BLaER1 (cell line): ENCODE data around the gene TRMT1L.
A peak's percentile ranks its signal among the peaks of the same experiment; 100 is the strongest.

Source experiments
- H3K27ac ChIP-seq: shearing (Covaris generic); formaldehyde crosslinking; 2 replicates; pipeline ENCODE4 v1.8.1; 2022
- H3K27me3 ChIP-seq: shearing (Covaris generic); formaldehyde crosslinking; 2 replicates; pipeline ENCODE4 v1.8.1; 2022
- H3K36me3 ChIP-seq: shearing (Covaris generic); formaldehyde crosslinking; 2 replicates; pipeline ENCODE4 v1.8.1; 2022
- H3K4me1 ChIP-seq: shearing (Covaris generic); formaldehyde crosslinking; 2 replicates; pipeline ENCODE4 v1.8.1; 2022
- H3K4me2 ChIP-seq: shearing (Covaris generic); formaldehyde crosslinking; 2 replicates; pipeline ENCODE4 v1.8.1; 2022
- H3K4me3 ChIP-seq: shearing (Covaris generic); formaldehyde crosslinking; 2 replicates; pipeline ENCODE4 v1.8.1; 2022
- H3K9ac ChIP-seq: shearing (Covaris generic); formaldehyde crosslinking; 2 replicates; pipeline ENCODE4 v1.8.1; 2022
- H3K9me3 ChIP-seq: shearing (Covaris generic); formaldehyde crosslinking; 2 replicates; pipeline ENCODE4 v1.8.1; 2022
- H4K20me1 ChIP-seq: shearing (Covaris generic); formaldehyde crosslinking; 2 replicates; pipeline ENCODE4 v1.8.1; 2022
- Cebpa-rat ChIP-seq: shearing (Covaris generic); IDR thresholded peaks from 2 replicates; pipeline ENCODE4 v1.8.1; 2022

Gene TRMT1L

DNA sequence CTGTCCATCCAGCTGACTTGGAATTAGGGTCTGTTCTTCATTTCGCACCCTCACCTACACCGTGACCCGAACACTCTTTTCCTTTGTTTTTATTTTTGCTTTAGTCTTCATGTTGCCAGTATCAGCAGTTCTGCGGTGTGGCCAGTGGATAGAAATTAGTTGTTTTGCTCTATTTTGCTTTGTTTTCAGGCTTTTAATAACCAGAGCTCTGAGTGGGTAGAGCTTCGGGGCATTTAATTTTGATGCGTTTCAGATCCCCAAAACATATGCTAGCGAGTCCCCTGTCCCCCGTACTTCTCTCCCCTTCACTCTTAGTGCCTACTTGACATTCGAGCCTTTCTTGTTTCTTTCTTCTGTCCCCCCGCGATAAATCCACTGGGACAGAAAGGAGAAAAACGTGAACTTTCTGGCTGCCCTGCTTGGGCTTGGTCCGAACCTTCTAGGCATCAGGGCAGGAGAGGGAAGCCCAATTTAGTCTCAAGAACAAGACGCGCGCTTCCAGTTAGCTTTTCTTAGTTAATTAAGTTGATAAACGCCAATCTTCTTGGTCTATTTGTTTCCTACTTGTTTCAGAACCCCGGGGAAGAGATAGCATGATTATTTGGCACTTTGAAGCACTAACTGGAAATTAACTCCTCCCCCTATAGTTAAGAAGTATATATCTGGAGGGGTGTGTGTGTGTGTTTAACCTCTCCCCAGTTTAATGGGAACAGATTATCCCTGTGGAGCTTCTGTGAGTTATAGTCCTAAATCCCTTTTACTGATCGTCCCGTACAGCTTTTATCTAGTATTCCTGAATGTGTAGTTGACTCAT lies 1.1 kb upstream of the TRMT1L start:
- Histone ChIP-seq H4K20me1 (no peaks in the 10 kb centered on the region), H3K4me2 (peak overlapping the region; percentile 96), H3K4me1 (peaks cover 21% of the 10 kb centered on the region), H3K27ac (peak overlapping the region; percentile 49; the same call in 1 of the 2 replicates), H3K4me3 (peak overlapping the region; percentile 85), H3K9ac (peak overlapping the region; percentile 93), H3K27me3 (no peaks in the 10 kb centered on the region), H3K36me3 (no peaks in the 10 kb centered on the region), H3K9me3 (no peaks in the 10 kb centered on the region)
- no peak for TF ChIP-seq Cebpa-rat

DNA sequence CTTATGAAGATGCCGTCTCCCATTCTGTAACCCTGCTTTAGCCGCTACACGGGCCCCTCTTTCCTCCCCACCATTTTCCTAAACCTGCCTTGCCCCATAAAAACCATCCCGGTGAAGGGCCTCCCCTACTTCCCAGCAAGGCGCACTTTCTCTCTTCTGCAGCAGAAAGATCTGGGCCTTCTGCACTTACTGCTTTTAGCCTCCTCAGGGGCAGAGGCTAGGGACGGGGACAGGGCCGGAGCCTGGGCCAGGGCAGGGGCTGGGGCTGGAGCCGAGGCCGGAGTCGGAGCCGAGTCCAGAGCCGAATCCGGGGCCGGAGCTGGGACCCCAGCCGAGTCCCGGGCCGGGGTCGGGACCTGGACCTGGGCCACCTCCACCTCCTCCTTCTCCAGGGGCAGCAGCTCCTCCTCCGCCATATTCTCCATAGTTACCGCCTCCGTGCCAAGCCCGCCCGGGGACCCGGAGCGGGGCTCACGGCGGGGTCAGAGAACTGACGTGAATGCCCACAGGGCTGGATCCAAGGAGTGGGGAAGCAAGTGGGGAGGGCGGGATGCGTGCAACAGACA lies 382 bp downstream of the TRMT1L start:
- no peaks in the 10 kb centered on the region for H3K27me3 ChIP-seq
- peaks cover 21% of the 10 kb centered on the region for H3K4me1 ChIP-seq
- no peaks in the 10 kb centered on the region for H3K9me3 ChIP-seq
- H3K4me3 ChIP-seq: peak overlapping the region; percentile 85
- TF ChIP-seq Cebpa-rat: no peak
- peak overlapping the region; percentile 91 for H3K27ac ChIP-seq
- H3K4me2 ChIP-seq: peak overlapping the region; percentile 81
- H4K20me1 ChIP-seq: no peaks in the 10 kb centered on the region
- H3K9ac ChIP-seq: peak overlapping the region; percentile 93
- H3K36me3 ChIP-seq: no peaks in the 10 kb centered on the region; the same call in 1 of the 2 replicates

DNA sequence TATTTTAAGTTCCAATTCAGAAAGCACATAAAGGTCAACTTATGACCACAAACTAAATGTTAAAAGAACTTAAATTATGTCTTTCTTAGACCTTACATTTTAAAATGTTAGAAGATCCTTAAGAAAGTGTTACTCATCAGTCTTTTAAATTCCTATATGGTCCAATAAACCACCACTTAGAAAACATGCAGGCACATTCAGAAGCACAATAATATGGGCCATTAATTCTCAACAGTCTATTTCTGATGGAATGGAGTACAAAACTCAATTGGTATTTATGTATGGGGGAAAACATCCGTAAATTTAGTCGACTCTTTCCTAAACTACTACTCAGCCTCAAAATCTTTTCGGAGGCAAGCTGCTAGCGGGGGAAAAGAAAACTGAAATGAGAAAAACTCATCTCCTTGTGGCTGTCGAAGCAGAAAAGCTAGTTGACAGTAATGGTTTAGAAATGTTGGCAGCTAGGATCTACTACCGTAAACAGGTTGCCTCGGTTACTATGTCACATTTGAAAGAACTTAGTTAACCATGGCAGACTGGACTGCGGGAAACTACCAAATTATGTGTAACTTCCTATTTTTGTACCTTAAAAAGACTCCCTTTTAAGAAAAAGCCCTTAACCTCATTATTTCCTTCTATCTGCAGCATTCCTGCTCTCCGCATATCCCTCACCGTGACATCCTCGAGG lies 1.0 kb downstream of the TRMT1L start:
- Histone ChIP-seq H4K20me1 (no peaks in the 10 kb centered on the region), H3K9me3 (no peaks in the 10 kb centered on the region), H3K4me2 (peak overlapping the region; percentile 81), H3K36me3 (peaks cover 1% of the 10 kb centered on the region), H3K9ac (peak overlapping the region; percentile 93), H3K4me1 (peaks cover 21% of the 10 kb centered on the region), H3K4me3 (peak overlapping the region; percentile 85), H3K27me3 (no peaks in the 10 kb centered on the region), H3K27ac (peak overlapping the region; percentile 91)
- no peak for TF ChIP-seq Cebpa-rat

DNA sequence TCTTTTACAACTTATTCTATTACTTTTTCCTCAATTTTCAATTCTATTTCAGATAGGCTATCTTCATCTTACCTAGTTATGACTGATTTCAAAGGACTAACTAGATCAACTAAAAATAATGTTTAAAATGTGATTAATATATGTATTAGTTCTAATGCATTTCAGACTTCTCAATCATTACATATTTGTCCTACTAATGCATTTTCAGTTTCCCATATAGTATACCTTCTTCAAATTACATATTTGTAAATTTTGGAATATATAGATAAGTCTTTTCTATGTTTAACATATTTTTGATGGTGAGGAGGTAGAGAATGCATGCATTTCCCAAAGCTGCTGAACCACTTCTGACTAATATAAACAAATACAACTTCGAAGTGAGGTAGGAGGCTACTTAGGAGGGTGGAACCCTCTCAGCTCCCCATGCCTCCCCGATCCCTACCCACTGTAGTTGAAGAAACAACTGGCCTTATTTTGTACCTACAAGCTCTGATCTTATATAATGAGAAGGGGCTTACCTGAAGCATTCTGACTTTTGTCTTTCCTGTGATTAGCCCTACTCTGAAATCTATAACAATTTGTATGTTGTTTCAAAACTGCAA lies 1.7 kb downstream of the TRMT1L start:
- no peaks in the 10 kb centered on the region for H3K27me3 ChIP-seq
- H3K9me3 ChIP-seq: no peaks in the 10 kb centered on the region
- TF ChIP-seq Cebpa-rat: no peak
- H3K4me1 ChIP-seq: peaks cover 21% of the 10 kb centered on the region
- peak overlapping the region; percentile 85; the same call in 1 of the 2 replicates for H3K4me3 ChIP-seq
- peaks cover 8% of the 10 kb centered on the region for H3K36me3 ChIP-seq
- peak overlapping the region; percentile 81 for H3K4me2 ChIP-seq
- no peak overlapping the region for H3K9ac ChIP-seq
- no peak overlapping the region for H3K27ac ChIP-seq
- H4K20me1 ChIP-seq: no peaks in the 10 kb centered on the region

DNA sequence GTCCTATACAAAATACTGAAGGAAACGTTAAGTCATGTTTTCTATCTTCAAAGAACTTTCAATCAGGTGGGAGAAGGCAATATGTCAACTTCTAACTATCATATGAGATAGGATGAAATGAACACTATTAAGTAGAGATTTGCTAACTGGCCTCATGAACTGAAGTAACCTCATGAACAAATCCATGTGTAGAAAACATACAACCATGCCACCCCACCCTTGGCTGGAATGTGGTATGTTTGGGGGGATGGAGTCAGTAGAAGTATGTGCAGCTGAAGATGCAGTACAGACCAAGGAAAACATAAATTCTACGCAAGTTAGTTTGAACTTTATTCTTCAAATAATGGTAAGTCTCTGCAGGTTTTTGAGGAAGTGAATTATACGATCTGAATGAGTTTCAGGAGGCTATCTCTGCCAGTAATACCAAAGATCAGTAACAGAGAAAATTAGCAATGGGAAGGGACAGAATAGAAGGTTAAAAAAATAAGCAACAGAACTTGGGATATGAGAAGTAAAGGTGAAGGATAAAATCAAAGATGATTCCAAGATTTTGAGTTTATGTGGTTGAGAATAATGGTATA lies 4.5 kb downstream of the TRMT1L start:
- Histone ChIP-seq H3K27ac (no peak overlapping the region), H4K20me1 (no peaks in the 10 kb centered on the region), H3K9ac (no peak overlapping the region), H3K4me1 (peaks cover 13% of the 10 kb centered on the region), H3K4me2 (no peak overlapping the region), H3K9me3 (no peaks in the 10 kb centered on the region), H3K27me3 (no peaks in the 10 kb centered on the region), H3K4me3 (no peak overlapping the region), H3K36me3 (peaks cover 31% of the 10 kb centered on the region)
- TF ChIP-seq Cebpa-rat: no peak

DNA sequence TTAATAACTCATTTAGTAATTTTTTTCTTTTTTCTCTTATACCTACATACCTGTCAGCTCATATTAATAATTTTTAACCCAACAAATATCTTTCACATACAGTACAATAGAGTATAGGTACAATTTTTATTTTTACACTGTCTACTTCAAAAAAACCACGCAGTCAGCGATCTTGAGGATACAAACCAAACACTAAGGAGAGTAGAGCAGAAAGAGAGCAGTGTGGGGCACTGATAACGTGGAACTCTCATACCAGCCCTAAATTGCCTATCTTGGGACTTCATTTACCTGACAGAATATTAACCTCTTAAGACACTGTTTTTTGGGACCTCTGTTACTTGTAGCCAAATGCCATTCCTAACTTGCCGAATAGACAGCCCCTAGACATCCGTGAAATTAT lies 5.5 kb downstream of the TRMT1L start:
- no peak overlapping the region for H3K9ac ChIP-seq
- TF ChIP-seq Cebpa-rat: no peak
- H3K36me3 ChIP-seq: peaks cover 35% of the 10 kb centered on the region
- H3K4me1 ChIP-seq: peaks cover 13% of the 10 kb centered on the region
- no peaks in the 10 kb centered on the region for H4K20me1 ChIP-seq
- H3K4me3 ChIP-seq: no peak overlapping the region
- no peaks in the 10 kb centered on the region for H3K9me3 ChIP-seq
- no peak overlapping the region for H3K4me2 ChIP-seq
- no peak overlapping the region for H3K27ac ChIP-seq
- H3K27me3 ChIP-seq: no peaks in the 10 kb centered on the region

DNA sequence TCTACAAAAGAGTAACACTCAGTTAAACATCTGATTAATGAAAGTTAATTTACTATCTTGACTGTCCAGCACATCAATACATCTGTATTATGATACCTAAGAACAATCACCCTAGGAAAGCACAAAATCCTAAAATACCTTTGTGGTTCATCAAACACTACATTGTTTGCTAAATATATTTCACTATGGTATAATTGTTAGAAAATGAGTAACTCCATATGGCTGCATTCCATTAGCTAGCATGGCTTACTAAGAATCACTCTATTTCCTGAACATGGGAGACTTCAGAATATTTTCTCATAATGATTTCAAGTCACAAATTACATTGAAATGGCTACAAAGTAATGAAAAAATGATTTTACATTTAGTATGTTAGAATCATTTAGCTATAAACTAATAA lies 12.5 kb downstream of the TRMT1L start:
- H3K36me3 ChIP-seq: peaks cover 52% of the 10 kb centered on the region
- H3K4me3 ChIP-seq: no peak overlapping the region
- H3K27ac ChIP-seq: no peak overlapping the region

DNA sequence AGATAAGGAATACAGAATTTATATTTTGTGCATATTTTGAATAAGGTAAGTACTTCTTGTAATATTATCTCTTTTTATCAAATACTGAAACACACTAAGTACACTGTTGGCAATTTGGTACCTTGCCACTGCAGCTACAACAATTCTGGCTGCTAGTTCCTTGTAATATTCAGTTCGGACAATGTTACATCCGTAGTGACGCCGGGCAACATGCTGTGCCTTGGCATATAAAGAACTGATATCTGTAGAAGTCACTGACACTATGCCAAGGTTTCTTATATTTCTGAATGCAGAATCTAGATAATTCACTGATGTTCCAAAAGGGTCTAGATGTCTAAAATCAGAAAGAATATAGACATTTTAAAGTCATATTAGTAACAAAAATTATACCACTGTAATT lies 17.5 kb downstream of the TRMT1L start:
- no peaks in the 10 kb centered on the region for H3K4me1 ChIP-seq
- H3K9me3 ChIP-seq: no peaks in the 10 kb centered on the region
- no peak overlapping the region for H3K27ac ChIP-seq
- no peaks in the 10 kb centered on the region for H4K20me1 ChIP-seq
- no peak overlapping the region for H3K4me3 ChIP-seq
- no peak overlapping the region for H3K4me2 ChIP-seq
- H3K27me3 ChIP-seq: no peaks in the 10 kb centered on the region
- H3K9ac ChIP-seq: no peak overlapping the region
- H3K36me3 ChIP-seq: peaks cover 42% of the 10 kb centered on the region
- TF ChIP-seq Cebpa-rat: no peak

More for the DNA sequence above, 12.5 kb downstream of the TRMT1L start:
- TF ChIP-seq Cebpa-rat: no peak
- H4K20me1 ChIP-seq: no peaks in the 10 kb centered on the region
- H3K27me3 ChIP-seq: no peaks in the 10 kb centered on the region
- no peak overlapping the region for H3K4me2 ChIP-seq
- no peaks in the 10 kb centered on the region for H3K9me3 ChIP-seq
- H3K4me1 ChIP-seq: no peaks in the 10 kb centered on the region
- no peak overlapping the region for H3K9ac ChIP-seq

DNA sequence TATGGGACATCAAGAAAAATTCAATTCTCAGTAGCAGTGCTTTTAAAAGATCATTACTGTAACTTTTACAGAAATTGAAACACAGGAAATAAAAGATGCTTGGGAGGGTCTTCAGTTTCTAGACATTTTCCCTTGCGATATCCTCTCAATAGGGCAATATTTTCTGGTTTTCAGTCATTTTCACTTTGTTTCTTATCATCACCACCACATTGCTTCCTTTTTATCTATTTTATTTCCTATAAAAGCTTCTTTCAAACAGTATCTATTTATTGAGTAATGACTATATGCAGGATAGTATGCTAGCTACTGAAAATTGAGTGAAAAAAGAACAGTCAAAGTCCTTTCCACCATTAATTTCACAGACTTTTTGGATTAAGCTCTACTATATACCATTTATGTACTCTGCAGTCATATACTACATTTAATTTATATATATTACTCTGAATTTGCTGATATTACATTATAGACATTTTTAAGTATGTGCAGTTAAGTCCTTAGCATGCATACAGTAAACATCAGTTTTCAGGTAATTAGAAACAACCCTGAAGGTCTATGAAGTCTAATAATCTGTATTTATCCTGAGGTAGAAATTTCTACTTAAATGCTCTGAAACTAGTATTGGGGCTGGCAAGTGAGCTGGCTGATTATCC lies 18.7 kb downstream of the TRMT1L start:
- H3K9me3 ChIP-seq: peaks cover 4% of the 10 kb centered on the region; the same call in 1 of the 2 replicates
- no peak overlapping the region for H3K4me2 ChIP-seq

More for the DNA sequence above, 18.7 kb downstream of the TRMT1L start:
- Histone ChIP-seq H3K27ac (no peak overlapping the region), H3K27me3 (no peaks in the 10 kb centered on the region), H3K9ac (no peak overlapping the region), H3K4me3 (no peak overlapping the region), H3K36me3 (peaks cover 51% of the 10 kb centered on the region), H4K20me1 (no peaks in the 10 kb centered on the region), H3K4me1 (no peaks in the 10 kb centered on the region)
- no peak for TF ChIP-seq Cebpa-rat
